Cardiac muscle cell (in vitro differentiated cells and primary cell): ENCODE results near the gene PML. TPM values are rescaled to one million over a fixed set of nuclear protein-coding genes. Genes with fewer than 3 reads are reported as not detected.

ENCODE experiments used
- DNase-seq, 2 donors: peaks; one replicate each; pipeline versions ENCODE4 v3.0.0 to v3.0.0-alpha.2; 2010 to 2017; ENCODE audit warnings: low read depth in 1 of 2, low spot score in 1 of 2
- H3K27ac ChIP-seq: fragments of 200-600 bp; sonication (generic); 2 replicates; pipeline ENCODE4 v1.5.1; 2016
- H3K27me3 ChIP-seq: fragments of 200-600 bp; sonication (generic); 2 replicates; pipeline ENCODE4 v1.6.0; 2016; ENCODE audit warnings: control low read depth
- H3K36me3 ChIP-seq: fragments of 200-600 bp; sonication (generic); 2 replicates; pipeline ENCODE4 v1.5.1; 2016; ENCODE audit warnings: control low read depth
- H3K4me1 ChIP-seq: fragments of 200-600 bp; sonication (generic); 2 replicates; pipeline ENCODE4 v1.8.1; 2017; ENCODE audit warnings: low read depth, mild to moderate bottlenecking, mixed run types
- H3K4me3 ChIP-seq: fragments of 200-600 bp; sonication (generic); 2 replicates; pipeline ENCODE4 v1.5.1; 2016; ENCODE audit warnings: mild to moderate bottlenecking
- H3K9me3 ChIP-seq: fragments of 200-600 bp; sonication (generic); 2 replicates; pipeline ENCODE4 v1.5.1; 2017; ENCODE audit warnings: low read depth, mild to moderate bottlenecking, control low read depth
- CTCF ChIP-seq: IDR thresholded peaks from 2 replicates; pipeline ENCODE4 v1.5.1; 2012; ENCODE audit warnings: low read depth, mild to moderate bottlenecking, low read length
- polyA plus RNA-seq: library from polyadenylated mRNA; unstranded; fragments of >200 nt; fragmentation: Nextera tagmentation; extraction: Ambion mirVana; gene quantifications from 2 replicates; pipeline ENCODE4 v1.2.1, GENCODE V29; 2016
- total RNA-seq: library from RNA; depleted of rRNA; stranded (reverse); fragments of >200 nt; gene quantifications from 2 replicates; pipeline ENCODE4 v1.2.3, GENCODE V29; 2016

The PML gene
- total and polyA plus RNA-seq, 2 experiments from 2014 or later, result 21.9 to 40.4 TPM

GRCh38 chr15:73955861-73956742 lies 38.4 kb upstream of the PML start:
- Histone ChIP-seq H3K27ac (no peak overlapping the region), H3K4me3 (no peak overlapping the region), H3K27me3 (no peaks in the 10 kb centered on the region), H3K4me1 (peaks cover 6% of the 10 kb centered on the region), H3K36me3 (no peaks in the 10 kb centered on the region), H3K9me3 (no peaks in the 10 kb centered on the region)
- no peak for TF ChIP-seq CTCF
- no peak for DNase-seq

DNA sequence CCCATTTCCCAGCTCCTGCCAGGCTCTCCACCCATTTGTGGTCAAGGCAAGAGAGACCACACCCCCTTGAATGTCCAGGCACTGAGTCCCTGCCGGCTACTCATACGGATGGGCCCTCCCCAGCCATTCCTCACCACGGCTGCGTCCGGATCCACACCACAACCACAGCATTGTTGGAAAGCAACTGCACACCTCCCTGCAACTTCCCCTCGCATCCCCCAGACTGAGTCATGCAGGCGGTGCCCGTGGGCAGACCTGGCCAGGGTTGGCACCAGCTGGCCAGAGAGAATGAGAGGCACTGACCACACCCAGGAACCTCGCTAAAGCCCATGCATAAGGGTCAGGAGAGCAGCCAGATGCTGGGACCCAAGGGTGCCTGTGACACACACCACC lies 37.8 kb upstream of the PML start:
- no peaks in the 10 kb centered on the region for H3K27me3 ChIP-seq
- H3K9me3 ChIP-seq, result no peaks in the 10 kb centered on the region
- peak in 1 of 2 donors; percentile 91 for DNase-seq
- H3K4me3 ChIP-seq, result no peak overlapping the region
- H3K4me1 ChIP-seq, result peaks cover under 1% of the 10 kb centered on the region
- no peak for TF ChIP-seq CTCF
- no peak overlapping the region for H3K27ac ChIP-seq
- H3K36me3 ChIP-seq, result no peaks in the 10 kb centered on the region

DNA sequence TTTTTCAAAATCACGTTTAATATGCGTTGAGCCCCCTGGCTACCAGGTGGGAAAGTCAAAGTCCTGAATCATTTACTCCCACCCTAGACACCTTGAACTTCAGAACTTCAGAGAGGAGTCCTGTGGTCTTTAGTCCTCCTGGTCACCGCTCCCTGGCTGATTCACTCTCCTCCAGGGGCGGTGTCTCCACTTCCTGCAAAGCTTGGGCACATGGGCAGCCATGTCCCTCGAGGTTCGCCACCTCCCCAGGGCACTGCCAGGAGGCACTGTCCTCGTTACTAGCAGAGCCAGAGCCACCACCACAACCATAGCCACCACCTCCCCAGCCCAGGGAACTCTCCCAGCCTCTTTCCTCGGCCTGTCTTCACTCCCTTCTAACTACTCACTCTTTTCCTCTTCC lies 37.2 kb upstream of the PML start:
- Histone ChIP-seq H3K9me3 (no peaks in the 10 kb centered on the region), H3K36me3 (no peaks in the 10 kb centered on the region), H3K4me1 (no peaks in the 10 kb centered on the region), H3K4me3 (no peak overlapping the region), H3K27ac (no peak overlapping the region), H3K27me3 (no peaks in the 10 kb centered on the region)
- no peak for DNase-seq
- TF ChIP-seq CTCF, result no peak

DNA sequence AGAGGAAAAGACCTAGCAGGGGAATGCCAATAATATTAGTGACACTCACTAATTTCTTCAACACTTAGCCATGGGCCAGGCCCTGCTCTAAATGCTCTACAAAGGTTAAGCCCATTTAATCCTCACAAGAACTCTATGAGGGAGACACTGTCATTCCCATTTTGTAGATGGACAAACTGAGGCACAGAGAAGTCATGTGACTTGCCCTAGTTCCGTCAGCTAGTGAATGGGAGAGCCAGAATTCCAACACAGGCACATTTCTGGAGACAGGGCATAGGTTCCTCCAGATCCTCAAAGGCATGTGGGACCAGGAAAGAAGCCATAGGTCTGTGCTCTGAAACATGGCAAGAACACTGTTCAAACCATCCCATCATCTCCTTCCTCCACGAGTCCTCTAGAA lies 36.7 kb upstream of the PML start:
- Histone ChIP-seq H3K27me3 (no peaks in the 10 kb centered on the region), H3K27ac (no peak overlapping the region), H3K4me3 (no peak overlapping the region), H3K36me3 (no peaks in the 10 kb centered on the region), H3K9me3 (no peaks in the 10 kb centered on the region), H3K4me1 (no peaks in the 10 kb centered on the region)
- TF ChIP-seq CTCF, result no peak
- DNase-seq, result no peak

DNA sequence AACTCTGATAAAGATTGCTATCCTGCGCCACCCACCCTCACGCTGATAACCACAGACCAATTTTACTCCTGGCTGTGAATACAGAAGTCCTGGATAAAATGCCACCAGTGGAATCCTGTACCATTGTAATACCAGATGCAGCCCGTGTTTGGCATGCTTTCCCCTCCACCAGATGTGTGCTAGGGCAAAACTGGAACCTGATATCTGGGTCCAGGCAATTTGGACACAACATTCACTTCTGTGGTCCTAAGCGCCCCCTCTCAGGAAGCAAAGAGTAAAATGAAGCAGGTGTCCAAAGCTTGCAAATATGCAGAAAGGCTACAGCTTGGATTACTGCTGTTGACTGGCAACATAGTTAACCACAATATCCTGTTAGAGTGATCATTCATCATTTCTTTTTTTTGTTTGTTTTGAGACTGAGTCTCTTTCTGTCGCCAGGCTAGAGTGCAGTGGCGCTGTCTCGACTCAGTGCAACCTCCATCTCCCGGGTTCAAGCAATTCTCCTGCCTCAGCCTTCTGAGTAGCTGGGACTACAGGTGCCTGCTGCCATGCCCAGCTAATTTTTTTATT lies 35.4 kb upstream of the PML start:
- Histone ChIP-seq H3K36me3 (no peaks in the 10 kb centered on the region), H3K9me3 (no peaks in the 10 kb centered on the region), H3K4me1 (no peaks in the 10 kb centered on the region), H3K27me3 (no peaks in the 10 kb centered on the region), H3K4me3 (no peak overlapping the region), H3K27ac (no peak overlapping the region)
- TF ChIP-seq CTCF, result no peak
- DNase-seq, result no peak
